HEK293 (cell line): ENCODE results near the gene TICAM1.

Experiments used
- HIC1 ChIP-seq: fragments of 450-650 bp; formaldehyde crosslinking; IDR thresholded peaks from 2 replicates; pipeline ENCODE4 v1.5.1; 2016; ENCODE audit warnings: missing biosample characterization, missing genetic modification characterization
- SP2 ChIP-seq: fragments of 450-650 bp; formaldehyde crosslinking; IDR thresholded peaks from 2 replicates; pipeline ENCODE4 v1.5.1; 2016; ENCODE audit warnings: missing biosample characterization, missing genetic modification characterization
- ZBTB10 ChIP-seq: fragments of 450-650 bp; formaldehyde crosslinking; IDR thresholded peaks from 2 replicates; pipeline ENCODE4 v1.5.1; 2016; ENCODE audit warnings: missing biosample characterization, missing genetic modification characterization
- ZNF175 ChIP-seq: fragments of 450-650 bp; formaldehyde crosslinking; IDR thresholded peaks from 2 replicates; pipeline ENCODE4 v1.5.1; 2016; ENCODE audit warnings: missing biosample characterization, missing genetic modification characterization
- ZNF24 ChIP-seq: fragments of 450-650 bp; formaldehyde crosslinking; IDR thresholded peaks from 2 replicates; pipeline ENCODE4 v1.5.1; 2016; ENCODE audit warnings: missing biosample characterization, missing genetic modification characterization
- ZNF433 ChIP-seq: fragments of 450-650 bp; formaldehyde crosslinking; IDR thresholded peaks from 2 replicates; pipeline ENCODE4 v1.5.1; 2016; ENCODE audit warnings: missing biosample characterization, missing genetic modification characterization, low read depth
- ZNF558 ChIP-seq: fragments of 450-650 bp; formaldehyde crosslinking; IDR thresholded peaks from 2 replicates; pipeline ENCODE4 v1.5.1; 2016; ENCODE audit warnings: missing biosample characterization, missing genetic modification characterization
- TF ChIP-seq, protein P1 (sequence below): fragments of 450-650 bp; formaldehyde crosslinking; IDR thresholded peaks from 2 replicates; pipeline ENCODE4 v1.5.1; 2017; ENCODE audit warnings: missing biosample characterization, missing genetic modification characterization

The TICAM1 gene

DNA sequence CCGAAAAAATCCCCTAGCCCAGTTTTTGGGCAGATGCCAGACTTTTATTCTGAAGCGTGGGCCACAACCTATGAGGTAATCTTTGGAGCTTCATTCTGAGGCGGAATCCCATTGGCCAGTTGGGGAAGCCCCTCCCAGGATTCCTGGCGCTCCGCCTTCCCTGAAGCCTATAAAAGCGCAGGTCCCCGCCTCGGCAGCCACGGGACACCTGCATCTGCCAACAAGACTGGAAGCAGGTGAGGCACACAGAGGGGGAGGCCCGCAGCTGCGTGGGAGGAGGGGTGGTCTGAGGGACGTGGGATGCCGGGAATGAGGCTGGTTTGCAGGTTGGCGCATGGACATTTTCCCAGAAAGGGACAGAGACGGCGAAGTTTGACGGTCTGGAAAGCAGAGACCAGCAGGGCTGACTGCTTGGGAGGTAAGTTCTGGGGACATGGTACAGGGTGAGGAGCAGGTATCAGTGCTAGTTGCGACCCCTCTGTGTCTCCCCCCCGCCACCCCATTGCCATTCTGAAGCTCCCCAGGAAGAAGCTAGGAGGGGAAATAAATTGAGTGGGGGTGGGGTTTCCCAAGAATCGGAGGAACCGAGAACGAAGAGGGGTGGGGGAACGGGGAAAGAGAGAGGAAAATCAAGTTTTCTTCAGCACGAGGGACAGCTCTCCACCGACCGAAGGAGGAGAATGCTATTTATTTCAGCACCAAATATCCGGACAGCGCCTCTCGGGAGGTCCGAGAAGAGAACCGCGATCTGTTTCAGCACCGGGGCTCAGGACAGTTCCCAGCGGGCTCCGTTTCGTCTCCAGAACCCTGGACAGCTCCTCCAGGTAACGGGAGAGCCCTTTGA, 62.4 kb downstream of the TICAM1 start (continued):
- TF ChIP-seq ZBTB10 (tag by site-specific recombination) (0 out of 2 replicates have a peak, but pooled peaks have one; percentile 16), ZNF558 (no peak), SP2 (tag by site-specific recombination) (peak; percentile 46; the same call in 1 of the 2 replicates), HIC1 (tag by site-specific recombination) (no peak), ZNF175 (tag by site-specific recombination) (no peak), ZNF433 (tag by site-specific recombination) (no peak), ZNF24 (peak; percentile 81)
- TF ChIP-seq, protein P1, sequence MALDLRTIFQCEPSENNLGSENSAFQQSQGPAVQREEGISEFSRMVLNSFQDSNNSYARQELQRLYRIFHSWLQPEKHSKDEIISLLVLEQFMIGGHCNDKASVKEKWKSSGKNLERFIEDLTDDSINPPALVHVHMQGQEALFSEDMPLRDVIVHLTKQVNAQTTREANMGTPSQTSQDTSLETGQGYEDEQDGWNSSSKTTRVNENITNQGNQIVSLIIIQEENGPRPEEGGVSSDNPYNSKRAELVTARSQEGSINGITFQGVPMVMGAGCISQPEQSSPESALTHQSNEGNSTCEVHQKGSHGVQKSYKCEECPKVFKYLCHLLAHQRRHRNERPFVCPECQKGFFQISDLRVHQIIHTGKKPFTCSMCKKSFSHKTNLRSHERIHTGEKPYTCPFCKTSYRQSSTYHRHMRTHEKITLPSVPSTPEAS (tag by site-specific recombination): 0 out of 2 replicates have a peak, but pooled peaks have one; percentile 30
